HEK293 (cell line): Measurements from ENCODE around the gene MS4A18.

ENCODE experiments used
- CTCF ChIA-PET: fragments of 350-600 bp; formaldehyde crosslinking; extraction: SDS; loops from one replicate; lab custom pipeline; 2021; ENCODE audit warnings: antibody characterized with exemption; lab: Yijun Ruan, JAX
- POLR2A ChIA-PET: fragments of 300-600 bp; formaldehyde crosslinking; extraction: SDS; loops from one replicate; lab custom pipeline; 2020; ENCODE audit warnings: antibody characterized with exemption, inconsistent platforms; lab: Yijun Ruan, JAX
- H3K27ac ChIP-seq: fragments of 200-500 bp; sonication (Bioruptor generic); 2 replicates; pipeline ENCODE4 v1.5.1; 2014; ENCODE audit warnings: low read depth, low read length, control low read depth, inconsistent platforms; ENCODE audit errors: extremely low read depth
- H3K36me3 ChIP-seq, 2 experiments: fragments of 200-500 bp in 1 of 2; sonication (Bioruptor generic) in 1 of 2; 1 replicate in 1 of 2; 2 replicates in 1 of 2; pipeline ENCODE4 v1.5.1; 2014 to 2017; ENCODE audit warnings: inconsistent platforms in 2 of 2, low read length in 2 of 2; ENCODE audit not compliant: control insufficient read depth in 2 of 2, insufficient read depth in 1 of 2
- H3K4me1 ChIP-seq: fragments of 200-500 bp; sonication (Bioruptor generic); 2 replicates; pipeline ENCODE4 v1.5.1; 2014; ENCODE audit warnings: mild to moderate bottlenecking, low read length, inconsistent platforms; ENCODE audit not compliant: control insufficient read depth, insufficient read depth
- H3K4me3 ChIP-seq: 2 replicates; pipeline ENCODE4 v1.5.1; 2011; ENCODE audit warnings: low read depth, mild to moderate bottlenecking, control low read depth, low read length, moderate library complexity
- H3K9me3 ChIP-seq: fragments of 200-500 bp; sonication (Bioruptor generic); 2 replicates; pipeline ENCODE4 v1.5.1; 2014; ENCODE audit warnings: low read depth, low read length, inconsistent platforms; ENCODE audit not compliant: control insufficient read depth, insufficient read depth
- BCL11B ChIP-seq: fragments of 450-650 bp; formaldehyde crosslinking; IDR thresholded peaks from 2 replicates; pipeline ENCODE4 v1.5.1; 2016; ENCODE audit warnings: low read depth, missing biosample characterization, missing genetic modification characterization
- FEZF1 ChIP-seq: fragments of 450-650 bp; formaldehyde crosslinking; IDR thresholded peaks from 2 replicates; pipeline ENCODE4 v1.5.1; 2016; ENCODE audit warnings: missing biosample characterization, missing genetic modification characterization
- SP2 ChIP-seq: fragments of 450-650 bp; formaldehyde crosslinking; IDR thresholded peaks from 2 replicates; pipeline ENCODE4 v1.5.1; 2016; ENCODE audit warnings: missing biosample characterization, missing genetic modification characterization
- WT1 ChIP-seq: fragments of 450-650 bp; formaldehyde crosslinking; IDR thresholded peaks from 2 replicates; pipeline ENCODE4 v1.5.1; 2016; ENCODE audit warnings: missing biosample characterization, missing genetic modification characterization
- ZBTB11 ChIP-seq: fragments of 450-650 bp; formaldehyde crosslinking; conservative IDR thresholded peaks from 2 replicates; pipeline ENCODE4 v1.5.1; 2016; ENCODE audit warnings: low read depth, missing biosample characterization, missing genetic modification characterization
- ZFP3 ChIP-seq: fragments of 450-650 bp; formaldehyde crosslinking; IDR thresholded peaks from 2 replicates; pipeline ENCODE4 v1.5.1; 2016; ENCODE audit warnings: low read depth, missing biosample characterization, missing genetic modification characterization
- ZFP37 ChIP-seq: fragments of 450-650 bp; formaldehyde crosslinking; IDR thresholded peaks from 2 replicates; pipeline ENCODE4 v1.5.1; 2016; ENCODE audit warnings: missing biosample characterization, missing genetic modification characterization
- ZFP41 ChIP-seq: fragments of 450-650 bp; formaldehyde crosslinking; IDR thresholded peaks from 2 replicates; pipeline ENCODE4 v1.5.1; 2016; ENCODE audit warnings: missing biosample characterization, missing genetic modification characterization, borderline replicate concordance
- ZNF132 ChIP-seq: fragments of 450-650 bp; formaldehyde crosslinking; IDR thresholded peaks from 2 replicates; pipeline ENCODE4 v1.5.1; 2017; ENCODE audit warnings: missing biosample characterization, missing genetic modification characterization, borderline replicate concordance
- ZNF133 ChIP-seq: fragments of 450-650 bp; formaldehyde crosslinking; IDR thresholded peaks from 2 replicates; pipeline ENCODE4 v1.5.1; 2016; ENCODE audit warnings: missing biosample characterization, missing genetic modification characterization
- ZNF302 ChIP-seq: fragments of 450-650 bp; formaldehyde crosslinking; IDR thresholded peaks from 2 replicates; pipeline ENCODE4 v1.5.1; 2016; ENCODE audit warnings: missing biosample characterization, missing genetic modification characterization, low read depth
- ZNF354C ChIP-seq: fragments of 450-650 bp; formaldehyde crosslinking; IDR thresholded peaks from 2 replicates; pipeline ENCODE4 v1.5.1; 2016; ENCODE audit warnings: missing biosample characterization, missing genetic modification characterization, low read depth, borderline replicate concordance
- ZNF433 ChIP-seq: fragments of 450-650 bp; formaldehyde crosslinking; IDR thresholded peaks from 2 replicates; pipeline ENCODE4 v1.5.1; 2016; ENCODE audit warnings: missing biosample characterization, missing genetic modification characterization, low read depth
- ZNF513 ChIP-seq: fragments of 450-650 bp; IDR thresholded peaks from 2 replicates; pipeline ENCODE4 v1.5.1; 2018; ENCODE audit warnings: missing biosample characterization, missing genetic modification characterization
- ZNF529 ChIP-seq: fragments of 450-650 bp; formaldehyde crosslinking; IDR thresholded peaks from 2 replicates; pipeline ENCODE4 v1.5.1; 2017; ENCODE audit warnings: missing genetic modification characterization, missing biosample characterization; ENCODE audit not compliant: insufficient replicate concordance
- ZNF658 ChIP-seq: fragments of 450-650 bp; formaldehyde crosslinking; IDR thresholded peaks from 2 replicates; pipeline ENCODE4; 2016; ENCODE audit warnings: missing biosample characterization, missing genetic modification characterization
- TF ChIP-seq, protein P1 (sequence below): fragments of 450-650 bp; formaldehyde crosslinking; IDR thresholded peaks from 2 replicates; pipeline ENCODE4 v1.5.1; 2016; ENCODE audit warnings: missing biosample characterization, missing genetic modification characterization

Gene MS4A18

GRCh38 chr11:60780065-60780464 is 55.5 kb downstream of the MS4A18 start (continued):
- TF ChIP-seq, protein P1, sequence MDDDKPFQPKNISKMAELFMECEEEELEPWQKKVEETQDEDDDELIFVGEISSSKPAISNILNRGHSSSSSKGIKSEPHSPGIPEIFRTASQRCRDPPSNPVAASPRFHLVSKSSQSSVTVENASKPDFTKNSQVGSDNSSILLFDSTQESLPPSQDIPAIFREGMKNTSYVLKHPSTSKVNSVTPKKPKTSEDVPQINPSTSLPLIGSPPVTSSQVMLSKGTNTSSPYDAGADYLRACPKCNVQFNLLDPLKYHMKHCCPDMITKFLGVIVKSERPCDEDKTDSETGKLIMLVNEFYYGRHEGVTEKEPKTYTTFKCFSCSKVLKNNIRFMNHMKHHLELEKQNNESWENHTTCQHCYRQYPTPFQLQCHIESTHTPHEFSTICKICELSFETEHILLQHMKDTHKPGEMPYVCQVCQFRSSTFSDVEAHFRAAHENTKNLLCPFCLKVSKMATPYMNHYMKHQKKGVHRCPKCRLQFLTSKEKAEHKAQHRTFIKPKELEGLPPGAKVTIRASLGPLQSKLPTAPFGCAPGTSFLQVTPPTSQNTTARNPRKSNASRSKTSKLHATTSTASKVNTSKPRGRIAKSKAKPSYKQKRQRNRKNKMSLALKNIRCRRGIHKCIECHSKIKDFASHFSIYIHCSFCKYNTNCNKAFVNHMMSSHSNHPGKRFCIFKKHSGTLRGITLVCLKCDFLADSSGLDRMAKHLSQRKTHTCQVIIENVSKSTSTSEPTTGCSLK (tag by site-specific recombination) = no peak

DNA sequence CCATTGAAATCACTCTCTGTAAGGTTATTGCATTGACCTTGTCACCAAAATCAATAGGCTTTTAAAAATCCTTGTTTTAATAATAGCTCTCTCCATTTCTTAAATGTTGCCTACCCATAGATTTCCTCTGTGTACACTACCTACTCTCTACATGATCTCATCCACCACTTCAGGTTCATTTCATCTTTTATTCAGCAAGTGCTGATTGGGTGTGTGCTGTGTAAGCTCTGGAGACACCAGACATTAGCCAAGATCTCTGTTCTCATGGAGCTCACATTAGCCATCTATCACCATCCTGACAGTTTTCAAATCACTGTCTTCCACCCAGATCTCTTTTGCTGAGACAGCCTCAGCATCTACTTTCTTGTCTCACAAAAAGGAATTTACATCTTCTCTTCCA is 56.3 kb downstream of the MS4A18 start:
- H3K4me1 ChIP-seq = no peaks in the 10 kb centered on the region
- no peak for TF ChIP-seq SP2 (tag by site-specific recombination)
- TF ChIP-seq ZNF529 (tag by site-specific recombination) = no peak
- TF ChIP-seq ZNF433 (tag by site-specific recombination) = no peak
- no peak for TF ChIP-seq ZFP41
- no peak for TF ChIP-seq ZNF302
- H3K27ac ChIP-seq = no peak overlapping the region
- no peaks in the 10 kb centered on the region for H3K9me3 ChIP-seq
- POLR2A ChIA-PET = no interaction called here
- CTCF ChIA-PET = interaction anchor here (0.6 to 1.1 kb wide), 4 partner anchors 15 to 736 kb away, joined by 3 read pairs; no protein-coding TSS in a partner anchor
- no peaks in the 10 kb centered on the region for H3K36me3 ChIP-seq
- H3K4me3 ChIP-seq = no peak overlapping the region

DNA sequence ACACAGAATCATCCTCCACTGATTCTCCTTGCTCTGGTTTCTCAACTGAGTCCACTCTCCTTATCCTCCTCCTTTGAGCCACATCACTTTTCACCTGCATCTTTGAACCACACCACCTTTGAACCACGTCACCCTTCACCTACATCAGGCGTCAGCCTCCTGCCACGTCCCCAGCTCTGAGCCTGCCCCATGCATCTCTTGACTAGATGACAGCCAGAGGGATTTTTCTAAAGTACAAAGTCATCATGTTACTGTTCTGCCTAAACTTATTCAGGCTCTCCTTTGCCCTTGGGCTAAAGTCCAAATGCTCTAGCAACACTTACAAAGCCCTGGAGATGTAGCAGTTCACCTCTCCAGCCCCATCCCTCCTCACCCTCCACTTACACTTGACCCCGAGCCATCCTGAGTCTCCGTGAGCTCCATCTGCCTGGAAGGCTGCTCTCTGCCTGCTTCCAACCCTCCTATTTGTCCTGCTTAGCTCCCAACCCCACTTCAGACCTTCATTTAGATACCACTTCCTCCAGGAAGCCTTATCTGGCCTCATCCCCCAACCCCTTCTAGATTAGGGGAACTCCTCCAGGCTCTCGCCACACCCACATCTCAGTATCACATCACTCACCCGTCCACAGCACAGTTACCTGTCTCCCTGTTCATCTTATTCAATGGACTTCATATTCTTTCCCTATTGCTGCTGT is 56.9 kb downstream of the MS4A18 start:
- TF ChIP-seq ZNF354C (tag by site-specific recombination) (no peak), ZNF133 (tag by site-specific recombination) (no peak), ZNF658 (tag by site-specific recombination) (no peak)
- ChIA-PET CTCF (interaction anchor here (0.6 to 1.1 kb wide), 2 partner anchors 30 to 164 kb away, joined by 3 read pairs; no protein-coding TSS in a partner anchor), POLR2A (no interaction called here)
- Histone ChIP-seq H3K27ac (no peak overlapping the region), H3K36me3 (no peaks in the 10 kb centered on the region), H3K9me3 (no peaks in the 10 kb centered on the region), H3K4me3 (no peak overlapping the region), H3K4me1 (no peaks in the 10 kb centered on the region)

DNA sequence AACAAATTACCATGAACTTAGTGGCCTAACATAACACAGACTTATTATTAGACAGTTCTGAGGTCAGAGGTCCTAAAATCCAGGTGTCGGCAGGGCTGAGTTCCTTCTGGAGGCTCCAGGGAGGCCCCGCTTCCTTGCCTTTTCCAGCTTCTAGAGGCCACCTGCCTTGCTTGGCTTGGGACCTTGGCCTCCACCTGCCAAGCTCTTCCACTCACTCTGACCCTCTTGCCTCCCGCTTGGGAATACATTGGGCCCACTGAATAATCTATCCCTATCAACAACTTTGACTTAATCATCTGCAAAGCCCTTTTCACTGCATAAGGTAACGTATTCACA is 57.4 kb downstream of the MS4A18 start:
- POLR2A ChIA-PET = no interaction called here
- no peak for TF ChIP-seq BCL11B (tag by site-specific recombination)
- no peak for TF ChIP-seq ZFP3
- no peak for TF ChIP-seq ZNF132 (tag by site-specific recombination)
- Histone ChIP-seq H3K4me3 (no peak overlapping the region), H3K27ac (no peak overlapping the region), H3K4me1 (no peaks in the 10 kb centered on the region), H3K36me3 (no peaks in the 10 kb centered on the region), H3K9me3 (no peaks in the 10 kb centered on the region)
- CTCF ChIA-PET = interaction anchor here (1.1 kb wide), 1 partner anchor 10 kb away, joined by 3 read pairs; no protein-coding TSS in a partner anchor

GRCh38 chr11:60782393-60783140 is 58.0 kb downstream of the MS4A18 start:
- Histone ChIP-seq H3K4me1 (no peaks in the 10 kb centered on the region), H3K27ac (no peak overlapping the region), H3K9me3 (no peaks in the 10 kb centered on the region), H3K4me3 (no peak overlapping the region), H3K36me3 (no peaks in the 10 kb centered on the region)
- POLR2A ChIA-PET = no interaction called here
- CTCF ChIA-PET = interaction anchor here (0.5 to 1.1 kb wide), 2 partner anchors 11 to 1018 kb away, joined by 3 read pairs; no protein-coding TSS in a partner anchor
- no peak for TF ChIP-seq WT1 (tag by site-specific recombination)
- no peak for TF ChIP-seq FEZF1
- no peak for TF ChIP-seq ZNF513 (tag by site-specific recombination)
- no peak for TF ChIP-seq ZFP37 (tag by site-specific recombination)
- TF ChIP-seq ZBTB11 = no peak
